ENCODE results near the gene PI4KA. TPM values are rescaled to one million over a fixed set of nuclear protein-coding genes. Genes with fewer than 3 reads are reported as not detected.

The PI4KA gene
- total RNA-seq, 1 donor from 2014 or later, result 140 TPM

DNA sequence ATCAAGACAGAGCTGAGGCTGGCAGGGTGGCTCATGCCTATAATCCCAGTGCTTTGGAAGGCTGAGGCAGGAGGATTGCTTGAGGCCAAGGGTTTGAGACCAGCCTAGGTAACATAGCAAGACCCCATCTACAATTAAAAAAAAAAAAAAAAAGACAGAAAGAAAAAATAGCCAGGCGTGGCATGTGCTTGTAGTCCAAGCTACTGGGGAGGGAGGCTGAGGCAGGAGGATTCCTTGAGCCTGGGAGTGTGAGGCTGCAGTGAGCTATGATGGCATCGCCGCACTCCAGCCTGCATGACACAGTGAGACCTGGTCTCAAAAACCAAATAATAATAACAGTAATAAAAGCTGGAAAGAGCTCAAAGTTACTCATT, 75.3 kb downstream of the PI4KA start:
- H3K4me3 Mint-ChIP-seq (ENCODE audit: low read depth), result no peak overlapping the region
- no peaks in the 10 kb centered on the region for H3K27me3 Mint-ChIP-seq
- peaks cover 2% of the 10 kb centered on the region for H3K4me1 Mint-ChIP-seq (ENCODE audit: low read depth)
- H3K36me3 Mint-ChIP-seq (ENCODE audit: insufficient read depth), result peaks cover 7% of the 10 kb centered on the region
- TF ChIP-seq, protein P1, sequence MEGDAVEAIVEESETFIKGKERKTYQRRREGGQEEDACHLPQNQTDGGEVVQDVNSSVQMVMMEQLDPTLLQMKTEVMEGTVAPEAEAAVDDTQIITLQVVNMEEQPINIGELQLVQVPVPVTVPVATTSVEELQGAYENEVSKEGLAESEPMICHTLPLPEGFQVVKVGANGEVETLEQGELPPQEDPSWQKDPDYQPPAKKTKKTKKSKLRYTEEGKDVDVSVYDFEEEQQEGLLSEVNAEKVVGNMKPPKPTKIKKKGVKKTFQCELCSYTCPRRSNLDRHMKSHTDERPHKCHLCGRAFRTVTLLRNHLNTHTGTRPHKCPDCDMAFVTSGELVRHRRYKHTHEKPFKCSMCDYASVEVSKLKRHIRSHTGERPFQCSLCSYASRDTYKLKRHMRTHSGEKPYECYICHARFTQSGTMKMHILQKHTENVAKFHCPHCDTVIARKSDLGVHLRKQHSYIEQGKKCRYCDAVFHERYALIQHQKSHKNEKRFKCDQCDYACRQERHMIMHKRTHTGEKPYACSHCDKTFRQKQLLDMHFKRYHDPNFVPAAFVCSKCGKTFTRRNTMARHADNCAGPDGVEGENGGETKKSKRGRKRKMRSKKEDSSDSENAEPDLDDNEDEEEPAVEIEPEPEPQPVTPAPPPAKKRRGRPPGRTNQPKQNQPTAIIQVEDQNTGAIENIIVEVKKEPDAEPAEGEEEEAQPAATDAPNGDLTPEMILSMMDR (IDR thresholded peaks at IDR 0.05; ENCODE audit: unreplicated experiment), result no peak
- no peaks in the 10 kb centered on the region for H3K9me3 Mint-ChIP-seq (ENCODE audit: low read depth)
- no peak overlapping the region for H3K27ac Mint-ChIP-seq
- no peak for DNase-seq (ENCODE audit: low spot score, unreplicated experiment)

DNA sequence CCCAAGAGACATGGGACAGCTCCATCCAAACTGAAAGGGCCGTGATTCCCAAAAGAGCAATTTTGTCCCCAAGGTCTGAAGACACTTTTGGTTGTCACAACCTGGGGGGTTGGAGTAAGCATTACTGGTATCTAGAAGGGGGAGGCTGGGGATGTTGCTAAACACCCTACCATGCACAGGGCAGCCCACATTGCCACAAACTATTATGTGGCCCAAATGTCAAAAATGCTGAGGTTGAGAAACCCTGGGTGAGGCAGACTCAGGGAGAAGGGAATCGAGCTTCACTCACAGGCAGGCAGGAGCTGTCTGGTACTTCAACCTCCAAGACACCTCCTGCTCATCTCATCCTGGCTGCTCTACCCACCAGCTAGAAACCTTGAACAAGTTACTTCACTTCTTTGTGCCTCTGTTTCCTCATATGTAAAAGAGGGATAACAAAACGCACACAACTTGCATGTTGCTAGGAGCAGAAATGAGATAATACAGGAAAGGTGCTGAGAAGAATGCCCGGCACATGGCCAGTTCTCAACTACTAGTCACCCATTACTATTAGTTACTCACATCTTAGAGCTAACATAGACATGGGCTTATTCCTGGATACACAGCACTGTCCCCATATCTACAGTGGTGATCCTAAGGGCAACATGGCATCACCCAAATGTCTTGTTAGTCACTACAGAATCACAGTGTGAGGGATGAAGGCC, 75.9 kb downstream of the PI4KA start:
- H3K27me3 Mint-ChIP-seq, result no peaks in the 10 kb centered on the region
- DNase-seq (ENCODE audit: low spot score, unreplicated experiment), result no peak
- TF ChIP-seq, protein P1 (IDR thresholded peaks at IDR 0.05; ENCODE audit: unreplicated experiment), result no peak
- no peak overlapping the region for H3K27ac Mint-ChIP-seq
- H3K9me3 Mint-ChIP-seq (ENCODE audit: low read depth), result no peaks in the 10 kb centered on the region
- H3K4me3 Mint-ChIP-seq (ENCODE audit: low read depth), result no peak overlapping the region
- H3K36me3 Mint-ChIP-seq (ENCODE audit: insufficient read depth), result peaks cover 7% of the 10 kb centered on the region
- peaks cover 5% of the 10 kb centered on the region for H3K4me1 Mint-ChIP-seq (ENCODE audit: low read depth)

DNA sequence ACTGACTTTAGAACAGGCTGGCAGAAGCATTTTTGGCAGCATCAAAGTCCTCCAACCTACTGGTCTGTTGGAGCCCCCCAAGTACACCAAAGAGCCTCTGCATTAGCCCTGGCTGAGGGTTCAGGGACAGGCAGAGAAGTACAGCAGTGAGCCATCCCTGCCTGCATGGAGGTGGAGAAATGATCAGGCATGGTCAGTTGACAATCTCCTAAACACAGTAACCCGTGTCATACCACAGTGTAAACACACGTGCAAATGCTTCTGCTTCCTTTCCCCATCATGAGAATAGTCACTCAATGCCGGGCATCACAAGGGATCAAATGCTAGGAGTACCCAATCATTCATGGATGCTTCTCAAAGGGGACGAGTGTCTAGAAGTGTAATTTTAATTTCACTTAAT, 76.5 kb downstream of the PI4KA start:
- Mint-ChIP-seq H3K4me3 (ENCODE audit: low read depth) (no peak overlapping the region), H3K9me3 (ENCODE audit: low read depth) (no peaks in the 10 kb centered on the region), H3K27ac (no peak overlapping the region), H3K4me1 (ENCODE audit: low read depth) (peaks cover 8% of the 10 kb centered on the region), H3K36me3 (ENCODE audit: insufficient read depth) (peaks cover 10% of the 10 kb centered on the region), H3K27me3 (no peaks in the 10 kb centered on the region)
- DNase-seq (ENCODE audit: low spot score, unreplicated experiment), result no peak
- TF ChIP-seq, protein P1 (IDR thresholded peaks at IDR 0.05; ENCODE audit: unreplicated experiment), result no peak

DNA sequence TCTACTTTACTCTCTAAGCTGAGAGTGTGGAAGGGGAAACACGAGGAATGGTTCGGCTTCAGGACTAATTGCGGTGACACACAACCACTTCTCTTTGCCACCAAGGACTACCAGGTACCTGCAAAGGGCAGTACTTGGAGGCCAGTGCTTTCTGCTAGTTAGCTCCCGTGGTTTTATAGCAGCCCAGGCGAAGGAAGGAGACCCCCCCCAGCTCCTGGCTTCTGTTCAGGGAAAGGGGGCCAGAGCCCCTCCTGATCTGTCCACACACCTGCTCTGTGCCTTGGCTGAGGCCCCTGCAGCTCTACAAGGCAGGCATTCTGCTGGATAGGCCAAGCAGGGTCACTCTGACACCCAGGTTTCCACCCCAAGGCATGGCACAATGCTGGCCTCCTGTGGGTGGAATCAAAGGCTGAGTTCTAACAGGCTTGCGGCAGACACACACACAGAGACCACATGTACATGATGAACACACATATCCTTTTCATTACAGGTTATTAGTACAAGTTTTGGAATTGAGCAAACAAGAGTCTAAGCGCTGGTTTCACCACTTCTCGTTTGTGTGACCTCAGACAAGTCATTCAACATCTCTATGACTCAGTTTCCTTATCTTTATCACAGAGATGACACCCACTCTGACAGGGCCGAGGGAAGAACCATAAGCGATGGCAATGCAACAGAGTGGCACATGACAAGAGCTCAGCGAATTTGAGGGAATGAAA, 77.2 kb downstream of the PI4KA start:
- no peak overlapping the region for H3K27ac Mint-ChIP-seq
- no peak overlapping the region for H3K4me3 Mint-ChIP-seq (ENCODE audit: low read depth)
- DNase-seq (ENCODE audit: low spot score, unreplicated experiment), result no peak
- no peaks in the 10 kb centered on the region for H3K27me3 Mint-ChIP-seq
- no peaks in the 10 kb centered on the region for H3K9me3 Mint-ChIP-seq (ENCODE audit: low read depth)
- H3K4me1 Mint-ChIP-seq (ENCODE audit: low read depth), result peaks cover 11% of the 10 kb centered on the region
- TF ChIP-seq, protein P1 (IDR thresholded peaks at IDR 0.05; ENCODE audit: unreplicated experiment), result no peak
- peaks cover 9% of the 10 kb centered on the region for H3K36me3 Mint-ChIP-seq (ENCODE audit: insufficient read depth)

DNA sequence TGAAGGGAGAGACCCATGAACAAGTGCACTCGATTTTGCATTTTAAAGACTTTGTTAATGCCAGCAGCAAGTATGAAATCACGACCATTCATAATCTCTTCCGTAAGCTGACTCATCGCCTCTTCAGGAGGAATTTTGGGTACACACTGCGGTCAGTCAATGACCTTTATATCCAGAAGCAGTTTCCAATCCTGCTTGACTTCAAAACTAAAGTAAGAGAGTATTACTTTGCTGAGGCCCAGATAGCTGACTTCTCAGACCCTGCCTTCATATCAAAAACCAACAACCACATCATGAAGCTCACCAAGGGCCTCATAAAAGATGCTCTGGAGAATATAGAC, 78.8 kb downstream of the PI4KA start:
- peaks cover 10% of the 10 kb centered on the region for H3K36me3 Mint-ChIP-seq (ENCODE audit: insufficient read depth)
- H3K27ac Mint-ChIP-seq, result no peak overlapping the region
- no peak for DNase-seq (ENCODE audit: low spot score, unreplicated experiment)
- no peak overlapping the region for H3K4me3 Mint-ChIP-seq (ENCODE audit: low read depth)
- no peaks in the 10 kb centered on the region for H3K27me3 Mint-ChIP-seq
- no peaks in the 10 kb centered on the region for H3K9me3 Mint-ChIP-seq (ENCODE audit: low read depth)
- TF ChIP-seq, protein P1 (IDR thresholded peaks at IDR 0.05; ENCODE audit: unreplicated experiment), result no peak
- peaks cover 13% of the 10 kb centered on the region for H3K4me1 Mint-ChIP-seq (ENCODE audit: low read depth)

Measured in progenitor cell of endocrine pancreas (in vitro differentiated cells).